Coronary artery (tissue), 2 donors: Measurements from ENCODE around the gene FILIP1L.
"Not testable (repeated sequence)": the region's sequence is repeated elsewhere in the genome, so short reads cannot be mapped to it uniquely, and the experiment has no call there.

Experiments
- DNase-seq: peaks from one replicate; pipeline ENCODE4 v3.0.0-alpha.2; 2017; ENCODE audit warnings: low spot score
- H3K27ac ChIP-seq, 2 donors: fragments of 200-600 bp; sonication (generic); one replicate each; pipeline ENCODE4 v1.5.1; 2016 to 2019
- H3K4me3 ChIP-seq: fragments of 200-600 bp; sonication (generic); 2 replicates; pipeline ENCODE4 v1.5.1; 2016; ENCODE audit warnings: mild to moderate bottlenecking, moderate library complexity
- TF ChIP-seq, protein P1 (sequence below): fragments of 200-600 bp; sonication (generic); IDR thresholded peaks from one replicate; pipeline ENCODE4 v1.5.1; 2019; ENCODE audit warnings: antibody characterized with exemption

The FILIP1L gene

DNA sequence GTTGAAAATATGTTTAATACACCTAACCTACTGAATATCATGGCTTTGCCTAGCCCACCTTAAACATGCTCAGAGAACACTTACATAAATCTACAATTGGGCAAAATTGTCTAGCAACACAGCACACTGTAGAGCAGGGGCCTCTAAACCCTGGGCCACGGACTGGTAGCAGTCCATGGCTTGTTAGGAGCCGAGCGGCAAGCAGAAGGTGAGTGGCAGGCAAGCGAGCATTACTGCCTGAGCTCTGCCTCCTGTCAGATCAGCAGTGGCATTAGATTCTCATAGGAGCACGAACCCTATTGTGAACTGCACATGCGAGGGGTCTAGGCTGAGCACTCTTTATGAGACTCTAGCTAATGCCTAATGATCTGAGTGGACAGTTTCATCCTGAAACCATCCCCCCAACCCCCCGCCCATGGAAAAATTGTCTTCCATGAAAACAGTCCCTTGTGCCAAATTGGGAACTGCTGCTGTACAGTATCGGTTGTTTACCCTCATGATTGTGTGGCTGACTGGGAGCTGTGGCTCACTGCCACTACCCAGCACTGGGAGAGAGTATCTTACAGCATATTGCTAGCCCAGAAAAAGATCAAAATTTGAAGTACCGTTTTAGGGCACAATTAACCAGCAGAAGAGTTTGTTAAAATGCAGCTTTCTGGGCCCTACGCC lies 270.6 kb downstream of the FILIP1L start:
- DNase-seq = no peak
- peak overlapping the region; percentile 80 to 94 for H3K27ac ChIP-seq
- peak overlapping the region; percentile 58 for H3K4me3 ChIP-seq

DNA sequence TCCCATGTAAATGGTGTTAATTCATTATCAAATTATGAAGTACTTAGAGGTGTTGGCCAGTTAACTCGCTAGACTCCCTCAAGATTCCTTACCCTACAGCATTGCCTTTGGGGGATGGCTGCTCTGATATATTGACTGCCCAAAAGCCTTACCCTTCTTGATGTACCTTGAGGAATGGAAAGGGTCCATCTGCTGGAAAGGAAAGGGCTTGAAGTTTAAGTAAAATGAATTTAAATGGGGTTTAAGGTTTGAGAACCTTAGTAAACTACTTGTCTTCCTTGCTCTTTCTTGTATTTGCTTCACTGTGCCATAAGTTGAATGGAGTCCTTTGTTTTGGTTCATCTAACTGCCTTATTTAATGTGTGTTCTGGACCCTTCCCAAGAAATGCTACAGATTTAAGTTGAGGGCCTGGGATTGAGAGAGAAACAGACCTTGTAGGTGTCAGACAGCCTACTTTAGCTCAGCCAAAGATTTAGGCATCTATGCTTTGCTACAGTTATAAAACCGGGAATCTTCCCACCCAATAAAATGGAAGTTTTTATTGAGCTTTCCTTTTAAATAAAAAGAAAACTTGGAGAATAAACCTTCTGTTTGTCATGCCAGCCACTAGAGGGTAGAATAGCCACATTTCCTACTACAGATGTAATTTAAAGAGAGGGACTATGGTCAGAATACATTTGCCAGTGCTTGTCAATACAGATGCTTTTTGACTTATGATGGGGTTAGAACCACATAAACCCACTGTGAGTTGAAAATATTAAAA lies 271.3 kb downstream of the FILIP1L start:
- TF ChIP-seq, protein P1, sequence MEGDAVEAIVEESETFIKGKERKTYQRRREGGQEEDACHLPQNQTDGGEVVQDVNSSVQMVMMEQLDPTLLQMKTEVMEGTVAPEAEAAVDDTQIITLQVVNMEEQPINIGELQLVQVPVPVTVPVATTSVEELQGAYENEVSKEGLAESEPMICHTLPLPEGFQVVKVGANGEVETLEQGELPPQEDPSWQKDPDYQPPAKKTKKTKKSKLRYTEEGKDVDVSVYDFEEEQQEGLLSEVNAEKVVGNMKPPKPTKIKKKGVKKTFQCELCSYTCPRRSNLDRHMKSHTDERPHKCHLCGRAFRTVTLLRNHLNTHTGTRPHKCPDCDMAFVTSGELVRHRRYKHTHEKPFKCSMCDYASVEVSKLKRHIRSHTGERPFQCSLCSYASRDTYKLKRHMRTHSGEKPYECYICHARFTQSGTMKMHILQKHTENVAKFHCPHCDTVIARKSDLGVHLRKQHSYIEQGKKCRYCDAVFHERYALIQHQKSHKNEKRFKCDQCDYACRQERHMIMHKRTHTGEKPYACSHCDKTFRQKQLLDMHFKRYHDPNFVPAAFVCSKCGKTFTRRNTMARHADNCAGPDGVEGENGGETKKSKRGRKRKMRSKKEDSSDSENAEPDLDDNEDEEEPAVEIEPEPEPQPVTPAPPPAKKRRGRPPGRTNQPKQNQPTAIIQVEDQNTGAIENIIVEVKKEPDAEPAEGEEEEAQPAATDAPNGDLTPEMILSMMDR = peak; percentile 76
- peak overlapping the region; percentile 80 to 94 for H3K27ac ChIP-seq
- DNase-seq = no peak
- peak overlapping the region; percentile 58 for H3K4me3 ChIP-seq

More for the DNA sequence above, 270.6 kb downstream of the FILIP1L start:
- TF ChIP-seq, protein P1 = no peak

DNA sequence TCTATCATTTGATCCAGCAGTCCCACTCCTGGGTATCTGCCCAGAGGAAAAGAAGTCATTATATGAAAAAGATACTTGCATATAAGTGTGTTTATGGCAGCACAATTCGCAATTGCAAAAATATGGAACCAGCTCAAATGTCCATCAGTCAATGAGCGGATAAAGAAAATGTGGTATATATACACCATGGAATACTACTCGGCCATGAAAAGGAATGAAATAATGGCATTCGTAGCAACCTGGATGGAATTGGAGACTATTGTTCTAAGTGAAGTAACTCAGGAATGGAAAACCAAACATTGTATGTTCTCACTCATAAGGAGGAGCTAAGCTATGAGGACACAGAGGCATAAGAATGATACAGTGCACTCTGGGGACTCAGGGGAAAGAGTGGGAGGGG lies 272.4 kb downstream of the FILIP1L start:
- DNase-seq, H3K4me3 ChIP-seq, H3K27ac ChIP-seq: not testable (repeated sequence)

DNA sequence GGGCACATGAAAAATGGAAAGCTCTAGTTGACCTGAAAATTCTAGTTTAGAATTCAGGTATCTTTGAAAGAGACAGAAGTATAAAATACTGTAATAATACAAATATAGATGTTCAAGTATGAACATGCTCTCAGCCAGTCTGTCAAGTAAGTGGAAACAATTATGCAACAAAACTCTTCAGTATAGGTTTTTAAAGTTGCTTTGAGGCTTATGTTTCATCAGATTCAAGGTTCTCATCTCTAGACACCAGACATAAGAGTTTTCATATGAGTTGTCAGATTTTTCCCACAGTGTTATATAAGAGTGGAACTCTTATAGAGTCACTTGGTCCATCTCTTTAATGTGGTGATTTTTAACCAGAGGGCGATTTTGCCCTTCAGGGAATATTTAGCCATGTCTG lies 274.7 kb downstream of the FILIP1L start:
- TF ChIP-seq, protein P1 = no peak
- Histone ChIP-seq H3K4me3 (no peak overlapping the region), H3K27ac (no peak overlapping the region)
- no peak for DNase-seq

DNA sequence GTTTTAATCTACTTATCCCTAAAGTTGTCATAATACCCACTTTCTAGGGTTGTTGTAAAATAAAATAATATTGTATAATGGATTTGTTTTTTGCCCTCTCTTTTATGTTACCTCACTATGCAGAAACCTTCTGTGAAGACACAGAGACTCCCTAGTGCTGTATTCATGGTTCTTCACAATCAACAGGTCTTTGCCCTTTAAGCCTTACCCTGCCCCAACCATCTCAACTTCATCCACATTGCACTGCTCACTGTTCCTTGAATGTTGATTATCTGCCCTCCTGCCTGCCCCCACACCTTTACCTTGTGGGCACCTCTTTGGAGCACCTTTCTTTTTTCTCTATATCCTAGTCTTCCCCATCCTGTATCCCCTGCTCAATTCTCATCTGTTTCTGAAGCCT lies 275.5 kb downstream of the FILIP1L start:
- TF ChIP-seq, protein P1 = no peak
- H3K4me3 ChIP-seq = no peak overlapping the region
- H3K27ac ChIP-seq = no peak overlapping the region
- DNase-seq = no peak

DNA sequence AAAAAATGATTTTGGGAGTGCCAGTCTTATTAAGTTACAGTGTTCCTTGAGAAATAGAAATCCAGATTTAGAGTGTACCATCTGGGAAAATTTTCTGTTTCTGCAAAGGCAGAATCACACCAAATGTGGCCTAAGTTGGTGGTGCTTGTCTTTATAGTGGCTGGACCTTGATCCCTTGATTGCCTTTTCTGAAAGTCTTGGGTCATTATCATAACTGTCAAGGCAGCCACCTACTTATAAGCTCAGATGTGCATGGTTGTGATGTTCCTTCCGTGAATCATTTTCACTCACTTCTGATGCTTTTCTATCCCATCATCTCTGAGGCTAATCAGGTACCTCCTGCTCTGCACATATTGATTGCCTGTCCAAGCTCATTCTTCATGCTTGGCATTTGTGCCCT lies 276.6 kb downstream of the FILIP1L start:
- no peak overlapping the region for H3K27ac ChIP-seq
- no peak for DNase-seq
- no peak overlapping the region for H3K4me3 ChIP-seq
- TF ChIP-seq, protein P1 = no peak

DNA sequence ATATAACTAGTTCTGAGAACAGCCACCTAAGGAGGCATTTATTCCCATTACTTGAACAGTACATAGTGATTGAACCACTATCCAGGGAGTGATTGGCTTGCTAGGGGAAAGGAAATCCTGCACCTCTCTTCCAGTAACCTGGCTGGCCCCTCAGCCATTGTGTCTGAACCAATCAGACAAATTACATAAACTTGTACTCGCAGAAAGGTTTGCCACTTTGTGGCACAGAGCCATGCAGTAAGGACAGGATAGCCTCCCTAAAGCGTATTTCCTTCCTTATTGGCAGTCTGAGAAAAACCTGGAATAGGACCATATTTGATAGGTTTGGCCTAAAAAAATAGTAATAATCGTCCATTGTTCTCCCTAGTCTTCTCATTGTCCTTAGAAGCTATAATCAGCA lies 277.6 kb downstream of the FILIP1L start:
- TF ChIP-seq, protein P1 = no peak
- H3K27ac ChIP-seq = no peak overlapping the region
- DNase-seq = no peak

More for the DNA sequence above, 277.6 kb downstream of the FILIP1L start:
- no peak overlapping the region for H3K4me3 ChIP-seq
